KOPT-K1 (cell line): Measurements from ENCODE around the gene NRBF2.
A peak's percentile ranks its signal among the peaks of the same experiment; 100 is the strongest.
"Not testable (repeated sequence)": the region's sequence is repeated elsewhere in the genome, so short reads cannot be mapped to it uniquely, and the experiment has no call there.

Source experiments
- H3K27ac ChIP-seq: fragments of 200-600 bp; sonication (generic); 2 replicates; pipeline ENCODE4 v1.5.1; 2016; ENCODE audit warnings: antibody characterized with exemption, mild to moderate bottlenecking, low read depth, low read length; ENCODE audit not compliant: poor library complexity, severe bottlenecking
- H3K36me3 ChIP-seq: fragments of 200-600 bp; sonication (generic); 2 replicates; pipeline ENCODE4 v1.5.1; 2017; ENCODE audit warnings: antibody characterized with exemption, mild to moderate bottlenecking, low read length, moderate library complexity; ENCODE audit not compliant: insufficient read depth
- H3K9me3 ChIP-seq: fragments of 200-600 bp; sonication (generic); 2 replicates; pipeline ENCODE4 v1.5.1; 2017; ENCODE audit warnings: antibody characterized with exemption, low read length, mild to moderate bottlenecking; ENCODE audit not compliant: insufficient read depth, poor library complexity, severe bottlenecking

NRBF2 gene

GRCh38 chr10:63133056-63133820 lies at the start of gene NRBF2:
TSS of gene NRBF2 (plus strand) at chr10:63133328. CDS start at chr10:63133471, 143 bp downstream.
- Histone ChIP-seq H3K36me3 (peaks cover 4% of the 10 kb centered on the region; the same call in 1 of the 2 replicates), H3K9me3 (peaks cover 10% of the 10 kb centered on the region), H3K27ac (peak within 1 kb of the TSS; percentile 80)

GRCh38 chr10:63083406-63083805 lies 49.7 kb upstream of the NRBF2 start:
- not testable (repeated sequence) for H3K36me3 ChIP-seq, H3K9me3 ChIP-seq, H3K27ac ChIP-seq

- no peak overlapping the region for H3K27ac ChIP-seq
- H3K9me3 ChIP-seq = no peaks in the 10 kb centered on the region
- no peaks in the 10 kb centered on the region for H3K36me3 ChIP-seq
Measured at GRCh38 chr10:63083904-63084689, 49.0 kb upstream of the NRBF2 start.

- no peak overlapping the region for H3K27ac ChIP-seq
- H3K36me3 ChIP-seq = no peaks in the 10 kb centered on the region
- H3K9me3 ChIP-seq = no peaks in the 10 kb centered on the region
Measured at GRCh38 chr10:63084690-63085382, 48.3 kb upstream of the NRBF2 start.

- H3K36me3 ChIP-seq = no peaks in the 10 kb centered on the region
- no peaks in the 10 kb centered on the region for H3K9me3 ChIP-seq
- no peak overlapping the region for H3K27ac ChIP-seq
Measured at GRCh38 chr10:63093227-63093626, 39.9 kb upstream of the NRBF2 start.

GRCh38 chr10:63094405-63094804 lies 38.7 kb upstream of the NRBF2 start:
- H3K27ac ChIP-seq = no peak overlapping the region
- no peaks in the 10 kb centered on the region for H3K36me3 ChIP-seq
- no peaks in the 10 kb centered on the region for H3K9me3 ChIP-seq

GRCh38 chr10:63094881-63095280 lies 38.2 kb upstream of the NRBF2 start:
- Histone ChIP-seq H3K9me3 (no peaks in the 10 kb centered on the region), H3K27ac (no peak overlapping the region), H3K36me3 (no peaks in the 10 kb centered on the region)

GRCh38 chr10:63099734-63100133 lies 33.4 kb upstream of the NRBF2 start:
- Histone ChIP-seq H3K27ac (no peak overlapping the region), H3K36me3 (no peaks in the 10 kb centered on the region), H3K9me3 (no peaks in the 10 kb centered on the region)

GRCh38 chr10:63101091-63101490 lies 32.0 kb upstream of the NRBF2 start:
- not testable (repeated sequence) for H3K27ac ChIP-seq, H3K36me3 ChIP-seq, H3K9me3 ChIP-seq

- H3K36me3 ChIP-seq, H3K9me3 ChIP-seq, H3K27ac ChIP-seq: not testable (repeated sequence)
Measured at GRCh38 chr10:63102279-63102883, 30.7 kb upstream of the NRBF2 start.

- H3K9me3 ChIP-seq, H3K27ac ChIP-seq, H3K36me3 ChIP-seq: not testable (repeated sequence)
Measured at GRCh38 chr10:63103178-63103577, 29.9 kb upstream of the NRBF2 start.

- Histone ChIP-seq H3K27ac (no peak overlapping the region), H3K36me3 (no peaks in the 10 kb centered on the region), H3K9me3 (no peaks in the 10 kb centered on the region)
Measured at GRCh38 chr10:63103971-63104409, 29.1 kb upstream of the NRBF2 start.

GRCh38 chr10:63105225-63106110 lies 27.7 kb upstream of the NRBF2 start:
- Histone ChIP-seq H3K27ac (no peak overlapping the region), H3K36me3 (no peaks in the 10 kb centered on the region), H3K9me3 (no peaks in the 10 kb centered on the region)

GRCh38 chr10:63106111-63106755 lies 26.9 kb upstream of the NRBF2 start:
- H3K27ac ChIP-seq = no peak overlapping the region
- H3K9me3 ChIP-seq = no peaks in the 10 kb centered on the region
- H3K36me3 ChIP-seq = no peaks in the 10 kb centered on the region
